Esophagus (tissue), 2 donors: Measurements from ENCODE around the gene DCANP1. TPM values are rescaled to one million over a fixed set of nuclear protein-coding genes. Genes with fewer than 3 reads are reported as not detected.

ENCODE experiments used
- H3K27ac ChIP-seq, 2 donors: one replicate each; pipeline ENCODE4 v1.5.1; 2013; ENCODE audit warnings: low read depth in 2 of 2, mild to moderate bottlenecking in 2 of 2, inconsistent platforms in 1 of 2, low read length in 1 of 2, moderate library complexity in 1 of 2
- H3K27me3 ChIP-seq, 2 donors: one replicate each; pipeline ENCODE4 v1.6.1; 2013; ENCODE audit warnings: low read length in 2 of 2, control low read depth in 1 of 2, mild to moderate bottlenecking in 1 of 2; ENCODE audit not compliant: insufficient read depth in 2 of 2, control insufficient read depth in 1 of 2
- H3K36me3 ChIP-seq, 2 donors: one replicate each; pipeline ENCODE4 v1.6.1; 2013; ENCODE audit warnings: low read length in 1 of 2; ENCODE audit not compliant: control insufficient read depth in 2 of 2, insufficient read depth in 2 of 2
- H3K4me1 ChIP-seq, 2 donors: one replicate each; pipeline ENCODE4 v1.6.1; 2013; ENCODE audit warnings: low read length in 1 of 2; ENCODE audit not compliant: control insufficient read depth in 2 of 2, insufficient read depth in 2 of 2
- H3K4me3 ChIP-seq, 2 donors: one replicate each; pipeline ENCODE4 v1.5.1; 2013; ENCODE audit warnings: low read length in 2 of 2, mild to moderate bottlenecking in 2 of 2, low read depth in 1 of 2, moderate library complexity in 1 of 2
- H3K9me3 ChIP-seq, 2 donors: one replicate each; pipeline ENCODE4 v1.6.1; 2013; ENCODE audit warnings: mild to moderate bottlenecking in 2 of 2, low read depth in 1 of 2, low read length in 1 of 2, moderate library complexity in 1 of 2; ENCODE audit not compliant: control insufficient read depth in 2 of 2, insufficient read depth in 1 of 2
- WGBS, 2 donors: extraction: QIAGEN DNeasy Blood & Tissue Kit; methylation state at CpG; one replicate each; pipeline ENCODE4 v1.1.7; 2013; 5-methylcytosine and 5-hydroxymethylcytosine counted together
- polyA plus RNA-seq, 2 donors: library from polyadenylated mRNA; stranded (reverse); fragments of 200-250 nt; gene quantifications; one replicate each; pipeline ENCODE4 v1.2.3, GENCODE V29; 2013
- donor health status: healthy with polysubstance abuse.
- donor health status: Bipolar disorder and iron deficiency.

The DCANP1 gene
- polyA plus RNA-seq, 2 donors: 0.04 to 0.20 TPM

DNA sequence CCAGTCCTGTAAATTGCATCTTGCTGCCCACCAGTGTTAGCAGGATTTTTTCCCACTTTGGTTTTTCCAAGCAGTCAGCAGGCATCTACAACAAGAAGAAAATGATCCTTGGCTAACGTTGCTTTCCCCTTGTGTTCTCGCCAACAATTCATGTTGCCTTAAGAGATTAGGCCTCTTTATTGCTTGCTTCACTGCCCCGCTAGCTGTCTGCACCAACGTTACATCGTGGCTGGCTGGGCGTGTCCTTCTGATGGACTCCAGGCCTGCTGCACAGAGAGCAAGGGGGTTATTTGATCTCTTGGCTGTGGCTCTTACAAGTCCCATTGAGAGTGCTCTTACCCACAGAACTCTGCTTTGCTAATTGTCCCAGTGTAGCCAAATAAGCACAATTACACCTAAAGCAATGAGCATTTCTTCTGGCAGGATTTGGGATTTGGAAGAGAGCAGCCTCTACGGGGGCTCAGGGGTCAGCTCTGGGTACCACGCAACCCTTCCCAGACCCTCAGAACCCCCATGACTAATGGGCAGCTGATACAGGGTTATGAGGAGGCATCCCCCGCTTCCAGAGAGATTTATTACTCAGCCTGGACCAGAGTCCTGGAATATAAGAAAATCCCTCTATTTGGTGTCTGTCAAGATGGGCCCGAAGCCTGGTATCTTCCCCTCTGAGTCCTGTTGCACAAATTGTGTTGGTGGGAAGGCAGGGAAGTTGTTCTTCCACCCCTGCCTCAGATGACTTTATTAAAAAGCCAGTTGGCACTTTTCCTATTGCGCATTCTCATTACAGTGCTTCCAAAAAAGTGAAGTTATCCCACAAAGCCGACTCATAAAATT, 17.6 kb downstream of the DCANP1 start:
- Histone ChIP-seq H3K36me3 (no peaks in the 10 kb centered on the region), H3K27me3 (no peaks in the 10 kb centered on the region), H3K4me3 (no peak overlapping the region), H3K27ac (no peak overlapping the region), H3K4me1 (no peaks in the 10 kb centered on the region), H3K9me3 (peaks cover 3 to 4% of the 10 kb centered on the region in 2 donors)
- WGBS, 2 donors: 64 to 75% methylated on average over 12 of the region's 12 CpGs

DNA sequence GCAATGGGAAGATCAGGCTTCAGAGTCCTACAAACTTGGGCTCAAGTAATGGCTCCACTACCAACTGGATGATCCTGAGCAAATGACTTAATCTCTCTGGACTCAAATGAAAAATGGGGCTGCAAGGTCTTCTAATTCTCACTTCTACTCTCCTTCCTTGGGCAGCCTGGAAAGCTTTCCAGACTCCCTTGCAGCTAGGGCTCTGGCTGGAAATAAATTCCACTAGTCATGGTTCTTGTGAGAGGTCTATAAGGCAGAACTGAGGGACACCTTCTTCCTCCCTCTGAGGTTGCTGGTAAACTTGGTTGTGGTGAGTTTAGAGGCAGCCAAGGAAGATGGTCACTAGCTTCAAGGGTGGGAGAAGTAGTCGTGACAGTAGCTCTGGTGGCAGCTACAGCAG, 18.6 kb downstream of the DCANP1 start:
- Histone ChIP-seq H3K27ac (no peak overlapping the region), H3K9me3 (peaks cover 3 to 4% of the 10 kb centered on the region in 2 donors), H3K4me3 (no peak overlapping the region), H3K36me3 (no peaks in the 10 kb centered on the region), H3K4me1 (no peaks in the 10 kb centered on the region), H3K27me3 (no peaks in the 10 kb centered on the region)
- 74 to 85% methylated on average over 1 of the region's 1 CpG for WGBS, 2 donors

DNA sequence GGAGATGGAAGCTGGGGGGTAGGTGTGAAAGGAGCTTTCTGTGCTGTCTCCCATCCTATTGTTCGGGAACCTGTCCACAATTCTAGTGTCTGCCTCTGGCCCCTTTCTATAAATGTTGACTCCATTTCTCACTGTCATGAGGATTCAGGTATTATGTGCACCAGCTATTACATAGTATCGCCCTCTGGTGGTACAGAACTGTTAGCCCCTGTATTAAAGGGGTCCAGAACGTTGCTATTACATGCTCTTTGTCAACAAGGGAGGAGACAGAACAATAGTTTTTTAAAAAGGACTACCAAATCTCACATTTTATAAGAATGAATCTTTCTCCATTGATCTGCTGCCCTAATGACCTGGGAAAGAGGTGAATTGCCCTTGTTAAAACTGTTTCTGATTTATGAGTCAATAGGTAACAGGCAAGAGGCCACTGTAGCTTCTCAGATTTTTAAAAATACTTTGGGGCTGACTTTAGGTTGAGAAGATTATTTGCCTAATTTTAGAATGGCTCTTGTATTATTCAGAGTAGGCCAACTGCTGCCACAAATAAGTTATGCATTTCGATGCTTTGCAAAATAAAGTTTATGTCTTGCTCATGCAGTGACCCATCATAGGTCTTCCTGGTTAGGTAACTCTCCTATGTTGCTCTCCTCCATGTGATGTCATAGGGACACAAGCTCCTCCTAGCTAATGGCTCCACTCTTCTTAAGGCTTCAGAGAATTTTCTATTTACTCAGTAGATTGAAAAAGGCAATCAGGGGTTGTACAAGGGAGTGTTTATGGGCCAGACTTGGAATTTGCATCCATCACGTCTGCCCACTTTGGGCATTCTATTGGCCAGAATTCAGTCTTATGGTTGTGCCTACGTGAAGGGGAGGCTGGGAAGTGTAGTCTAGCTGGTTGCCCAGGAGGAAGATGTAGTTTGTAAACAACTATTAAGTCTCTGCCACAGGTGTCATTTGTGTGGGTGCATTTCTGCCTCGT, 20.8 kb downstream of the DCANP1 start:
- Histone ChIP-seq H3K4me1 (no peaks in the 10 kb centered on the region), H3K36me3 (no peaks in the 10 kb centered on the region), H3K27ac (no peak overlapping the region), H3K27me3 (no peaks in the 10 kb centered on the region), H3K9me3 (peaks cover 3 to 4% of the 10 kb centered on the region in 2 donors), H3K4me3 (no peak overlapping the region)
- 40 to 52% methylated on average over 7 of the region's 7 CpGs for WGBS, 2 donors

DNA sequence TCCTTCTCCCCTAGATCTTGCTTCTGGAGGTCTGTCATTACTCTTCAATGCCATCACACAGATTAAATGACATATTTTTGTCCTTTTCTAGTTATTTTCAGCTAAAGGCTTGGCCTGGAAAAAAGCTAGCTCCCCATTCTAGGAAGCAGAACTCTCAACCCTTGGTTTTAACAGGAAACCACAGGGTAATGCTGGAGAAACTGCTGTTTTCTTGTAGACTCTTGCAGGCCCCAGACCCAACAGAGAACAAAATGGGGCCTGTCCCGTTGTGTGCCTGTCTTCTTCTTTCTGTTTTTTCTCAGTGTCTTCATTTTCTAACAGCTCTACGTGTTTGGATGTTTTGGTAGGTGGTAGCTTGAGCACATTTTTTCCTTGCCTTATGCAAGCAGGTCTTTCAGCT, 21.5 kb downstream of the DCANP1 start:
- H3K4me1 ChIP-seq: no peaks in the 10 kb centered on the region
- H3K4me3 ChIP-seq: no peak overlapping the region
- H3K27ac ChIP-seq: no peak overlapping the region
- 41 to 45% methylated on average over 2 of the region's 2 CpGs for WGBS, 2 donors
- no peaks in the 10 kb centered on the region for H3K36me3 ChIP-seq
- H3K9me3 ChIP-seq: peaks cover 3 to 4% of the 10 kb centered on the region in 2 donors
- no peaks in the 10 kb centered on the region for H3K27me3 ChIP-seq

DNA sequence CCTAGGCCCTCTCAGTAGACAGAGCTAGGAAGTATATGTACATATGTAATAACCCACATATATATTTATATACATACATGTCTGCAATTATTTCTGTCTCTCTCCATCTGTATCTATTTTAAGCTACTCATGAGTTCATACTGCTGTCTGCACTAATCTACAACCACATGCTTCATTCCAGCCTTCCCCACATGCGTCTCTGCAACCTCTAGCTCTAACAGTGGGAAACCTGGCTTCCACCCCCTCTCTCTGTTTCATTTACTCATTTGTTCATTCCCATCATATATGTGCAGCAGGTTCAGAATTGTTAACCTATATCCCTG, 23.3 kb downstream of the DCANP1 start:
- Histone ChIP-seq H3K27me3 (no peaks in the 10 kb centered on the region), H3K4me3 (no peak overlapping the region), H3K9me3 (peaks cover 2 to 4% of the 10 kb centered on the region in 2 donors), H3K27ac (no peak overlapping the region), H3K36me3 (no peaks in the 10 kb centered on the region), H3K4me1 (no peaks in the 10 kb centered on the region)
- WGBS, 2 donors: 85 to 88% methylated on average over 1 of the region's 1 CpG

DNA sequence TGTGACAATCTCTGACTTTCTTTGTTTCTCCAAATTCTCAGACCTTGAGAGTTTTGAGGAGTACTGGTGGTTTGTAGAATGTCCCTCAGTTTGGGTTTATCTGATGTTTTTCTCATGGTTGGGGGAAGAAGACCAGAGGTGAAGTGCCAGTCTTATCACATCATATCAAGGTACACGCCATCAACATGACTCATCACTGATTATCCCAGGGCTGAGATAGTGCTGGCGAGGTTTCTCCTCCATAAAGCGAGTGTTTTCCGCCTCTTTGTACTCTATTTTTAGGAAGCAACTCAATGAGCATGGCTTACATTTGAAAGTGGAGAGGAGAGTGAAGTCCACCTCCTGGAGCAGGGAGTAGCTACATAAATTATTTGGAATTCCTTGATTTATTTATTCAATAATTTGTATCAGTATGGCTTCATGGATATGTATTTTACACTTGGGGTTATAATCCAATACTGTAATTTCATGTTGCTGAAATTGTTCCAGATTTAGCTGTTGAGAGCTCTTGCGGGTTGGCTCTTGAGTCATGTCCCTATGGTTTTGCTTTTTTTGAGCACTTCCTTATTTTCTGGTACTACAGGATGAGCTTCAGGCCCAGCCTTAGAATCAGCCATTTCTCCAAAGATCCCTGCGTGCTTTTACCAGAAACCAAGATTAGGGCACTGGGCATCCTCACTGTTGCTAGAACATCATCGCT, 23.9 kb downstream of the DCANP1 start:
- Histone ChIP-seq H3K27ac (no peak overlapping the region), H3K9me3 (no peaks in the 10 kb centered on the region), H3K36me3 (no peaks in the 10 kb centered on the region), H3K4me1 (no peaks in the 10 kb centered on the region), H3K4me3 (no peak overlapping the region), H3K27me3 (no peaks in the 10 kb centered on the region)
- 79 to 83% methylated on average over 7 of the region's 7 CpGs for WGBS, 2 donors

DNA sequence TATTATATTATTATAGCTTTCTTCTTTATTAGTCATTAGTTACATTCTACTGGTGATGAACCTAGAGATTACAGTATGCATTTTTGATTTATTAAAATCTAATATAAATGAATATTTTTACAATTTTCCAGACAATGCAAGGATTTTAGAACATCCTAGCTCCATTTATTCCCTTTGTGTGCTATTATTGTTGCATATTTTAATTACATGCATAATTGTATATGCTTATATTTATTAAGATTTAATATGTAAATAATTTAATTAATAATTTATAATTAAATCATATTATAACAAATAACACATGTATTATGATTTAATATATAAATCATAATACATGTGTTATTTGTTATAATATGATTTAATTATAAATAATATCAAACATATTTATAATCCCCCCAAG, 24.7 kb downstream of the DCANP1 start:
- no peaks in the 10 kb centered on the region for H3K9me3 ChIP-seq
- H3K36me3 ChIP-seq: no peaks in the 10 kb centered on the region
- H3K27ac ChIP-seq: no peak overlapping the region
- H3K27me3 ChIP-seq: no peaks in the 10 kb centered on the region
- no peak overlapping the region for H3K4me3 ChIP-seq
- H3K4me1 ChIP-seq: no peaks in the 10 kb centered on the region

DNA sequence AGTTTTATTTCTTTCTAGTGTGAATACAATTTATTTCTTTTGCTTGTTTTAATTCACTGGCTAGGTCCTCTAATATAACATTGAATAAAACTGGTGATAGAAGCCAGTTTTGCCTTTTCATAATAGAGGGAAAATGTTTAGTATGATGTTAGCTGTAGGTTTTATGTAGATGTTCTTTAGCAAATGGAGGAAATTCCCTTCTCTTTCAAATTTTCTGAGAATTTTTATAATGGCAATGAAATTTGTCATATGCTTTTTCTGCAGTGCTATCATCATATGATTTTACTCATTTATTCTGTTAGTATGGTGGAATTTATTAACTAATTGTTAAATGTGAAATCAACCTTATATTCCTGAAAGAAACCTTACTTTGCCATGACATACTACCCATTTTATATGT, 30.1 kb downstream of the DCANP1 start:
- no peaks in the 10 kb centered on the region for H3K9me3 ChIP-seq
- H3K27me3 ChIP-seq: no peaks in the 10 kb centered on the region
- no peaks in the 10 kb centered on the region for H3K4me1 ChIP-seq
- no peak overlapping the region for H3K4me3 ChIP-seq
- no peaks in the 10 kb centered on the region for H3K36me3 ChIP-seq
- no peak overlapping the region for H3K27ac ChIP-seq

DNA sequence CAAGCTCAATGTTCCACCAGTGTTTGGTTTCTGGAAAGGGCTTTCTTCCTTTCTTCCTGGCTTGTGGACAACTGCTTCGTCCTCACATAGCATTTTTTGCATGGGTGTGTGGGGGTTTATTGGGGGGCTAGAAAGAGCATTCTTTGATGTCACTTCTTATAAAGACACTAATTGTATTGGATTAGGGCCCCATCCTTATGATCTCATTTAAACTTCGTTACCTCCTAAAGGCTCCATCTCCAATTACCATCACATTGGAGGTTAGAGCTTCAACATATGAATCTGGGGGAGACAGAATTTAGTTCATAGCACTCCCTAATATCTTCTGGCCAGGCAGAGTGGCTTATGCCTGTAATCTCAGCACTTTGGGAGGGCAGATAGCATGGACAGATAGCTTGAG, 42.1 kb downstream of the DCANP1 start:
- Histone ChIP-seq H3K4me3 (no peak overlapping the region), H3K4me1 (no peaks in the 10 kb centered on the region), H3K9me3 (no peaks in the 10 kb centered on the region), H3K27me3 (no peaks in the 10 kb centered on the region), H3K27ac (no peak overlapping the region), H3K36me3 (no peaks in the 10 kb centered on the region)
- WGBS, 2 donors: 88 to 92% methylated on average over 2 of the region's 2 CpGs
